HEK293 (cell line): Measurements from ENCODE around the gene COL12A1.

Experiments
- FEZF1 ChIP-seq: fragments of 450-650 bp; formaldehyde crosslinking; IDR thresholded peaks from 2 replicates; pipeline ENCODE4 v1.5.1; 2016; ENCODE audit warnings: missing biosample characterization, missing genetic modification characterization
- PBX3 ChIP-seq: sonication (generic); formaldehyde crosslinking; IDR thresholded peaks from 2 replicates; pipeline ENCODE4 v1.8.1; 2022; ENCODE audit warnings: mild to moderate bottlenecking, moderate library complexity, missing genetic modification reagents
- PRDM2 ChIP-seq: fragments of 450-650 bp; formaldehyde crosslinking; IDR thresholded peaks from 2 replicates; pipeline ENCODE4 v1.5.1; 2016; ENCODE audit warnings: missing biosample characterization, missing genetic modification characterization, borderline replicate concordance
- REST ChIP-seq: fragments of 450-650 bp; formaldehyde crosslinking; IDR thresholded peaks from 2 replicates; pipeline ENCODE4 v1.5.1; 2016; ENCODE audit warnings: missing biosample characterization, missing genetic modification characterization
- TCF7L2 ChIP-seq: IDR thresholded peaks from 2 replicates; pipeline ENCODE4 v1.6.1; 2011; ENCODE audit warnings: low read depth, mild to moderate bottlenecking, inconsistent platforms, low read length, moderate library complexity, borderline replicate concordance
- ZBTB49 ChIP-seq: fragments of 450-650 bp; formaldehyde crosslinking; IDR thresholded peaks from 2 replicates; pipeline ENCODE4 v1.5.1; 2016; ENCODE audit warnings: missing biosample characterization, missing genetic modification characterization, low read depth
- ZNF121 ChIP-seq: fragments of 450-650 bp; formaldehyde crosslinking; IDR thresholded peaks from 2 replicates; pipeline ENCODE4 v1.5.1; 2016; ENCODE audit warnings: missing biosample characterization, missing genetic modification characterization
- ZNF146 ChIP-seq: fragments of 450-650 bp; formaldehyde crosslinking; IDR thresholded peaks from 2 replicates; pipeline ENCODE4 v1.5.1; 2016; ENCODE audit warnings: missing biosample characterization, missing genetic modification characterization
- ZNF175 ChIP-seq: fragments of 450-650 bp; formaldehyde crosslinking; IDR thresholded peaks from 2 replicates; pipeline ENCODE4 v1.5.1; 2016; ENCODE audit warnings: missing biosample characterization, missing genetic modification characterization
- ZNF221 ChIP-seq: fragments of 450-650 bp; formaldehyde crosslinking; IDR thresholded peaks from 2 replicates; pipeline ENCODE4 v1.5.1; 2017; ENCODE audit warnings: missing biosample characterization, missing genetic modification characterization, borderline replicate concordance
- ZNF23 ChIP-seq: fragments of 450-650 bp; formaldehyde crosslinking; IDR thresholded peaks from 2 replicates; pipeline ENCODE4 v1.5.1; 2016; ENCODE audit warnings: missing biosample characterization, missing genetic modification characterization, borderline replicate concordance
- ZNF239 ChIP-seq: fragments of 450-650 bp; formaldehyde crosslinking; IDR thresholded peaks from 2 replicates; pipeline ENCODE4 v1.5.1; 2016; ENCODE audit warnings: missing biosample characterization, missing genetic modification characterization
- ZNF311 ChIP-seq: fragments of 450-650 bp; formaldehyde crosslinking; IDR thresholded peaks from 2 replicates; pipeline ENCODE4 v1.5.1; 2017; ENCODE audit warnings: missing biosample characterization, missing genetic modification characterization, borderline replicate concordance
- ZNF366 ChIP-seq: fragments of 450-650 bp; formaldehyde crosslinking; conservative IDR thresholded peaks from 2 replicates; pipeline ENCODE4 v1.5.1; 2016; ENCODE audit warnings: missing biosample characterization, missing genetic modification characterization
- ZNF37A ChIP-seq: fragments of 450-650 bp; IDR thresholded peaks from 2 replicates; pipeline ENCODE4 v1.5.1; 2018; ENCODE audit warnings: missing biosample characterization, missing genetic modification characterization
- ZNF404 ChIP-seq: fragments of 450-650 bp; formaldehyde crosslinking; IDR thresholded peaks from 2 replicates; pipeline ENCODE4 v1.5.1; 2017; ENCODE audit warnings: missing biosample characterization, missing genetic modification characterization
- ZNF623 ChIP-seq: fragments of 450-650 bp; formaldehyde crosslinking; IDR thresholded peaks from 2 replicates; pipeline ENCODE4 v1.5.1; 2016; ENCODE audit warnings: missing biosample characterization, missing genetic modification characterization
- ZNF629 ChIP-seq: fragments of 450-650 bp; formaldehyde crosslinking; IDR thresholded peaks from 2 replicates; pipeline ENCODE4 v1.5.1; 2017; ENCODE audit warnings: missing biosample characterization, missing genetic modification characterization
- ZNF658 ChIP-seq: fragments of 450-650 bp; formaldehyde crosslinking; IDR thresholded peaks from 2 replicates; pipeline ENCODE4; 2016; ENCODE audit warnings: missing biosample characterization, missing genetic modification characterization
- ZNF830 ChIP-seq: fragments of 450-650 bp; IDR thresholded peaks from 2 replicates; pipeline ENCODE4 v1.5.0; 2018; ENCODE audit warnings: missing biosample characterization, missing genetic modification characterization, low read depth, mild to moderate bottlenecking, moderate library complexity
- ZSCAN16 ChIP-seq: fragments of 450-650 bp; formaldehyde crosslinking; IDR thresholded peaks from 2 replicates; pipeline ENCODE4 v1.5.1; 2016; ENCODE audit warnings: missing biosample characterization, missing genetic modification characterization
- TF ChIP-seq, protein P1 (sequence below): fragments of 450-650 bp; formaldehyde crosslinking; IDR thresholded peaks from 2 replicates; pipeline ENCODE4 v1.5.1; 2017; ENCODE audit warnings: missing biosample characterization, missing genetic modification characterization
- TF ChIP-seq, protein P2 (sequence below): fragments of 450-650 bp; formaldehyde crosslinking; optimal IDR thresholded peaks from 2 replicates; pipeline ENCODE3; 2016; ENCODE audit warnings: missing biosample characterization, mild to moderate bottlenecking, missing genetic modification characterization

Gene COL12A1

DNA sequence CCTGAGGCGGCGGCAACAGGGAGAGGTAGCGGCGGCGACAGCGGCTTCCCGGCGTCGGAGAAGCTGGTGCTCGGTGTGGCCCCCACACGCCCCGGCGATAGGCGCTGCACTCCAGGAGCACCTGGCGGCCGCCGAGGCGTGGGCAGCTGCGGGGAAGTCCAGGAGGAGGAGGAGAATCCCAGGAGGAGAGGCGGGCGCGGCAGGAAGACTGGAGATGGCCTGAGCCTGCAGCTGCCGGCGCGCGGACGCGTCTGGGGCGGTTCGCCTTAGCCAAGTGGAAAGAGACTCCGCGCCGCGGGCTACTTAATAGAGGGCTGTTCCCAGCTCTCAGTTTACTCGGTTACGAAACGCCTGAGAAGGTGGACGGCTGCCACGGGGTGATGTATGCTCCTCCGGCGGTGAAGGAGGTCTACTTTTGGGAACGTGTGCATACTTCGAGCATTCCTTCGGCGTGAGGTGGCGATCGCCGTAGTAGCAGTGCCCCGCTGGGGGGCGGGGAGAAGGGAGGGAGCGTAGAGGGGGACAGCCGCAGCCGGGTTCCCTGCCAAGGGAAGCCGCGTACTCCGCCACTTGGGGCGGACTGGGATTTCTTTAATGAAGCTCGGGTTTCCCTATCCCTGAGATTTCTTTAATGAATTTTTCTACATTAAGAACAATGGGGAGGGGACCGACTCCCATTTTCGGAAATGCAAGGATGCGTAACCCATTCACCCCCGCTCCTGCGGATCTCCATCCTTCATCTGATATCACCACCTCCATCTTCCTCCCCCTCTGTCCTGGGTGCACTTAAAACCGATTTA is at the start of gene COL12A1 (continued):
- TF ChIP-seq REST (tag by site-specific recombination) (peak; percentile 30; the same call in 1 of the 2 replicates), ZNF23 (tag by site-specific recombination) (no peak), ZBTB49 (tag by site-specific recombination) (no peak), ZNF37A (tag by site-specific recombination) (no peak), ZNF658 (tag by site-specific recombination) (no peak), ZSCAN16 (tag by site-specific recombination) (no peak), TCF7L2 (no peak), ZNF629 (peak; percentile 87), ZNF175 (tag by site-specific recombination) (no peak), ZNF121 (tag by site-specific recombination) (no peak), FEZF1 (peak; percentile 39; the same call in 1 of the 2 replicates), ZNF366 (peak; percentile 90), ZNF239 (tag by site-specific recombination) (no peak), ZNF830 (tag by site-specific recombination) (no peak), ZNF311 (no peak), ZNF404 (tag by site-specific recombination) (no peak), ZNF623 (tag by site-specific recombination) (0 out of 2 replicates have a peak, but pooled peaks have one; percentile 11), ZNF146 (peak; percentile 28; the same call in 1 of the 2 replicates), ZNF221 (no peak), PRDM2 (tag by site-specific recombination) (no peak), PBX3 (no peak)
- TF ChIP-seq, protein P1, sequence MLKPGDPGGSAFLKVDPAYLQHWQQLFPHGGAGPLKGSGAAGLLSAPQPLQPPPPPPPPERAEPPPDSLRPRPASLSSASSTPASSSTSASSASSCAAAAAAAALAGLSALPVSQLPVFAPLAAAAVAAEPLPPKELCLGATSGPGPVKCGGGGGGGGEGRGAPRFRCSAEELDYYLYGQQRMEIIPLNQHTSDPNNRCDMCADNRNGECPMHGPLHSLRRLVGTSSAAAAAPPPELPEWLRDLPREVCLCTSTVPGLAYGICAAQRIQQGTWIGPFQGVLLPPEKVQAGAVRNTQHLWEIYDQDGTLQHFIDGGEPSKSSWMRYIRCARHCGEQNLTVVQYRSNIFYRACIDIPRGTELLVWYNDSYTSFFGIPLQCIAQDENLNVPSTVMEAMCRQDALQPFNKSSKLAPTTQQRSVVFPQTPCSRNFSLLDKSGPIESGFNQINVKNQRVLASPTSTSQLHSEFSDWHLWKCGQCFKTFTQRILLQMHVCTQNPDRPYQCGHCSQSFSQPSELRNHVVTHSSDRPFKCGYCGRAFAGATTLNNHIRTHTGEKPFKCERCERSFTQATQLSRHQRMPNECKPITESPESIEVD = no peak
- TF ChIP-seq, protein P2, sequence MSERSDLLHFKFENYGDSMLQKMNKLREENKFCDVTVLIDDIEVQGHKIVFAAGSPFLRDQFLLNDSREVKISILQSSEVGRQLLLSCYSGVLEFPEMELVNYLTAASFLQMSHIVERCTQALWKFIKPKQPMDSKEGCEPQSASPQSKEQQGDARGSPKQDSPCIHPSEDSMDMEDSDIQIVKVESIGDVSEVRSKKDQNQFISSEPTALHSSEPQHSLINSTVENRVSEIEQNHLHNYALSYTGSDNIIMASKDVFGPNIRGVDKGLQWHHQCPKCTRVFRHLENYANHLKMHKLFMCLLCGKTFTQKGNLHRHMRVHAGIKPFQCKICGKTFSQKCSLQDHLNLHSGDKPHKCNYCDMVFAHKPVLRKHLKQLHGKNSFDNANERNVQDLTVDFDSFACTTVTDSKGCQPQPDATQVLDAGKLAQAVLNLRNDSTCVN (tag by site-specific recombination) = peak; percentile 75
